Gastrocnemius medialis (tissue), 4 donors: Measurements from ENCODE around the gene RXFP2. TPM values are rescaled to one million over a fixed set of nuclear protein-coding genes. Genes with fewer than 3 reads are reported as not detected.

Experiments used
- ATAC-seq, 2 donors: fragments of 150-250 bp; one replicate each; pipeline ENCODE4 v1.9.1; 2016
- DNase-seq, 2 donors: peaks; one replicate each; pipeline ENCODE4 v3.0.0-alpha.2; 2019
- H3K27ac ChIP-seq, 4 donors: fragments of 200-600 bp; sonication (generic); 1 replicate in 1 of 4; 2 replicates in 3 of 4; pipeline ENCODE4 v1.5.1; 2016 to 2018; ENCODE audit warnings: mild to moderate bottlenecking in 2 of 4, moderate library complexity in 1 of 4
- H3K27me3 ChIP-seq, 3 donors: fragments of 200-600 bp; sonication (generic) in 2 of 3; 1 replicate in 1 of 3; 2 replicates in 2 of 3; pipeline versions ENCODE4 v1.5.1 to v1.6.0; 2016 to 2019; ENCODE audit warnings: mild to moderate bottlenecking in 1 of 3, moderate library complexity in 1 of 3
- H3K36me3 ChIP-seq, 2 donors: fragments of 200-600 bp; sonication (generic) in 1 of 2; one replicate each; pipeline ENCODE4 v1.5.1; 2017 to 2018
- H3K4me1 ChIP-seq, 2 donors: fragments of 200-600 bp; sonication (generic) in 1 of 2; one replicate each; pipeline ENCODE4 v1.5.1; 2016 to 2017; ENCODE audit warnings: mild to moderate bottlenecking in 2 of 2
- H3K4me3 ChIP-seq, 4 donors: fragments of 200-600 bp; sonication (generic) in 3 of 4; 1 replicate in 1 of 4; 2 replicates in 3 of 4; pipeline ENCODE4 v1.5.1; 2016 to 2019; ENCODE audit warnings: mild to moderate bottlenecking in 2 of 4
- H3K9me3 ChIP-seq, 3 donors: fragments of 200-600 bp; sonication (generic) in 2 of 3; 1 replicate in 1 of 3; 2 replicates in 2 of 3; pipeline ENCODE4 v1.5.1; 2016 to 2019
- POLR2A ChIP-seq, 2 donors: fragments of 450-650 bp; IDR thresholded peaks; one replicate each; pipeline ENCODE4 v1.6.1; 2017; ENCODE audit warnings: antibody characterized with exemption in 2 of 2, mild to moderate bottlenecking in 2 of 2, moderate library complexity in 2 of 2
- in situ Hi-C, 4 donors: fragments of 200-750 bp; cut with MboI; loops; one replicate each; pipeline versions ENCODE4 v1.15.0 to v1.8.0; 2017; ENCODE audit warnings: low sequenced_read_pairs in 4 of 4
- intact Hi-C: fragments of 100-400 bp; cut with DNase I; formaldehyde crosslinking; loops from one replicate; pipeline ENCODE4 v1.15.1; 2023; ENCODE audit warnings: low total_unique reads
- total RNA-seq, 4 donors: library from RNA; depleted of rRNA; stranded (reverse); fragments of >200 nt; gene quantifications; one replicate each; pipeline versions ENCODE4 v1.1.0 to v1.2.3, GENCODE V29; 2016
- TF ChIP-seq, protein P1 (sequence below), 5 experiments: fragments of 450-650 bp in 3 of 5; fragments of 200-600 bp in 2 of 5; sonication (generic) in 2 of 5; IDR thresholded peaks in 4 of 5; conservative IDR thresholded peaks in 1 of 5; 1 replicate in 4 of 5; 2 replicates in 1 of 5; pipeline ENCODE4 v1.5.1; 2016 to 2019; ENCODE audit warnings: antibody characterized with exemption in 5 of 5, mild to moderate bottlenecking in 3 of 5, moderate library complexity in 3 of 5

The RXFP2 gene
- total RNA-seq, 4 donors from 2014 or later = 0.27 to 0.42 TPM; not detected in 2

DNA sequence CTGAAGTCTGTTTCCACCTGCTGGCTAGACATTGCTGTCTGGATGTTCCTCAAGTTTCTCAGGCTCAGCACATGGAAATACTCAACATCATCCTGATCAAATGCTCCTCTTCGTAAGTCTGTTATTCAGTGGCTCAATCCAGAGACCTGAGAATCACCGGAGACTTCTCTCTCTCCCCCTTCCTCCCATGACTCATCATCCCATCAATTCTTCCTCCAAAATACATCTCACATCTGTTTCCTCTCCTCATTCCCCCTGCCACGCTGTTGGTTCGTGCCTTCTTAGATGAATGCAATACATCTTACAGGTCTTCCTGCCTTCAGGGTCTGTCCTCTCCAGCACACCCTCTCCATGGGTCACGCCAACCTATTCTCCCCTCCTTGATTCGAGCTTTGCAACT is 7.4 kb upstream of the RXFP2 start:
- no peaks in the 10 kb centered on the region for H3K36me3 ChIP-seq
- DNase-seq (no peak), ATAC-seq (no peak)
- H3K4me1 ChIP-seq = no peaks in the 10 kb centered on the region
- H3K27ac ChIP-seq = no peak overlapping the region
- H3K9me3 ChIP-seq = no peaks in the 10 kb centered on the region
- H3K27me3 ChIP-seq = no peaks in the 10 kb centered on the region
- in situ Hi-C loops = loop anchor here (10.0 to 25.0 kb wide), 4 partner anchors 187 to 495 kb away; no protein-coding TSS in a partner anchor
- no peak for TF ChIP-seq POLR2A (IDR thresholded peaks at IDR 0.05)
- TF ChIP-seq, protein P1, sequence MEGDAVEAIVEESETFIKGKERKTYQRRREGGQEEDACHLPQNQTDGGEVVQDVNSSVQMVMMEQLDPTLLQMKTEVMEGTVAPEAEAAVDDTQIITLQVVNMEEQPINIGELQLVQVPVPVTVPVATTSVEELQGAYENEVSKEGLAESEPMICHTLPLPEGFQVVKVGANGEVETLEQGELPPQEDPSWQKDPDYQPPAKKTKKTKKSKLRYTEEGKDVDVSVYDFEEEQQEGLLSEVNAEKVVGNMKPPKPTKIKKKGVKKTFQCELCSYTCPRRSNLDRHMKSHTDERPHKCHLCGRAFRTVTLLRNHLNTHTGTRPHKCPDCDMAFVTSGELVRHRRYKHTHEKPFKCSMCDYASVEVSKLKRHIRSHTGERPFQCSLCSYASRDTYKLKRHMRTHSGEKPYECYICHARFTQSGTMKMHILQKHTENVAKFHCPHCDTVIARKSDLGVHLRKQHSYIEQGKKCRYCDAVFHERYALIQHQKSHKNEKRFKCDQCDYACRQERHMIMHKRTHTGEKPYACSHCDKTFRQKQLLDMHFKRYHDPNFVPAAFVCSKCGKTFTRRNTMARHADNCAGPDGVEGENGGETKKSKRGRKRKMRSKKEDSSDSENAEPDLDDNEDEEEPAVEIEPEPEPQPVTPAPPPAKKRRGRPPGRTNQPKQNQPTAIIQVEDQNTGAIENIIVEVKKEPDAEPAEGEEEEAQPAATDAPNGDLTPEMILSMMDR (IDR thresholded peaks at IDR 0.05 in 4 of 5, conservative IDR thresholded peaks at IDR 0.05 in 1 of 5) = no peak
- intact Hi-C loops = no loop called here
- H3K4me3 ChIP-seq = no peak overlapping the region

DNA sequence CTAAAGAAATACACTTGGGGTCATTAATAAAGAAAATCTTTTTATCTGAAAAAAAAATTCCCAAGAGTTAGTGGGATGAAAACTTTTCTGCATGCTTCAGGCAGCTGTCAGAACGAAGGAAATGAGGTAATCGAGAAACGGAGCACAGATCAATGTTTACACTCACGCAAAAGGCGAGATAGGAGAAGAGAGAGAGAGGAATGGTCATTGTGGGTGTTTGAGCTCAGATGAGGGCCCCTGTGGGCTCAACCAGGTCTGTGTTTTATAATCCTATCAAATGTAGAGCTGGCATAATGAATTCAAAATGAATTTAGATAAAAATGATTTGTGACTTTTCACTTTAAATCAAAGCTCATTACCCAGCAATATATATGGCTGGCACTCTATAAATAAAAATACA is 6.3 kb upstream of the RXFP2 start:
- Histone ChIP-seq H3K27me3 (no peaks in the 10 kb centered on the region), H3K9me3 (no peaks in the 10 kb centered on the region), H3K4me1 (no peaks in the 10 kb centered on the region), H3K4me3 (peak overlapping the region in 2 of 4 donors; percentile 14 to 24), H3K27ac (no peak overlapping the region), H3K36me3 (no peaks in the 10 kb centered on the region)
- DNase-seq (no peak), ATAC-seq (no peak)
- in situ Hi-C loops (loop anchor here (10.0 to 25.0 kb wide), 4 partner anchors 188 to 496 kb away; no protein-coding TSS in a partner anchor), intact Hi-C loops (no loop called here)
- no peak for TF ChIP-seq POLR2A (IDR thresholded peaks at IDR 0.05)
- TF ChIP-seq, protein P1 (IDR thresholded peaks at IDR 0.05 in 4 of 5, conservative IDR thresholded peaks at IDR 0.05 in 1 of 5) = no peak

DNA sequence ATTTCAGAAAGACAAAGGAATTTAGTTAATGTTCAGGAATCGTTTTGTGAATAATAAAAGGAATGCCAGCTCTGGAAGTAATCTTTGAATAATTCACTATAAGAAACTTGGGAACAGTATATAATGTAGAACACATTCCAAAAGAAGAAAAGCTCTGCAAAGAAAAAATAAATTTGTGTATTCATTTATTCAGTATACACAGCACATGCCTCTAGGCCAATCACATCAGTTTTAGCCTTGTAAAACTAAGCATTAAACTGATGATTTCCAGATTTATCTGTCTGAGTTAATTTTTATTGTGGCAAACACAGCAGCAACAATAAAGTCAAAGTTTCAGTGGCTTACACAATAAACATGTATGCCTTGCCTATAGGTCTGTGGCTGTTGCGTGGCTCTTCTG is 5.7 kb upstream of the RXFP2 start:
- H3K27me3 ChIP-seq = no peaks in the 10 kb centered on the region
- H3K36me3 ChIP-seq = no peaks in the 10 kb centered on the region
- H3K9me3 ChIP-seq = no peaks in the 10 kb centered on the region
- ATAC-seq (no peak), DNase-seq (no peak)
- TF ChIP-seq, protein P1 (IDR thresholded peaks at IDR 0.05 in 4 of 5, conservative IDR thresholded peaks at IDR 0.05 in 1 of 5) = no peak
- TF ChIP-seq POLR2A (IDR thresholded peaks at IDR 0.05) = no peak
- no peaks in the 10 kb centered on the region for H3K4me1 ChIP-seq
- no peak overlapping the region for H3K4me3 ChIP-seq
- in situ Hi-C loops (loop anchor here (10.0 to 25.0 kb wide), 4 partner anchors 189 to 496 kb away; no protein-coding TSS in a partner anchor), intact Hi-C loops (no loop called here)
- no peak overlapping the region for H3K27ac ChIP-seq

DNA sequence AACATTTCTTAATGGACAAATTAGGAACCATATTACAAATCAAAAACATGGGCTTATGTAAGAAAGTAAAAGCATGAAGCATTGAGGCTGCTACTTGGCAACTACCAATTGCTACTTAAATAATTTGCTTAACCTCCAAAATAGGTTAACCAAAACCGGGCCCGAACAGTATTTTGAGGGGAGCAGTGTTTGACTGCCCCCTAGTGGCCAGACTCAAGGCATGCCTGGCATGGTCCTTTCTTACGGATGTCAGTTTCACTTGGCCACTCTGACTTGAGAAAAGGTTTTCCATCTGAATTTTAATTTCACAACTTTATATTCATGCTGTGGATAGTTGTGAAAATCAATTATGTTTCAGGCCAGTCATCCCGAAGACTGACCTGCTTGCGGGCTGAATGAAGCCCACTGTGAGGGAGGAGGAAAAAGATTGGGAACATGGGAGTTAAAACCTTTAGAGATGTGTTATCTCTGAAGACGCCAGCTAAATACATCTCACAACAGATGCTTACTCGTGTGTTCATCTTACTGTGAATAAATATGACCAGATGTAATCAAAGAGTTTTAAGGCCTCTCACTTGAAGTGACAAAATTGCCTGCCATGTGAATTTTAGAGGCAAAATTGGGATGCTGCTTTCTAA is 2.9 kb downstream of the RXFP2 start:
- TF ChIP-seq POLR2A (IDR thresholded peaks at IDR 0.05) = no peak
- TF ChIP-seq, protein P1 (IDR thresholded peaks at IDR 0.05 in 4 of 5, conservative IDR thresholded peaks at IDR 0.05 in 1 of 5) = peak; percentile 58 to 97 (median 80)
- ATAC-seq (peak in 1 of 2 donors; percentile 71), DNase-seq (peak; percentile 20 to 34)
- Histone ChIP-seq H3K4me1 (no peaks in the 10 kb centered on the region), H3K4me3 (no peak overlapping the region), H3K27ac (no peak overlapping the region), H3K27me3 (no peaks in the 10 kb centered on the region), H3K36me3 (no peaks in the 10 kb centered on the region), H3K9me3 (no peaks in the 10 kb centered on the region)
- in situ Hi-C loops (loop anchor here (10.0 to 25.0 kb wide), 3 partner anchors 305 to 507 kb away; no protein-coding TSS in a partner anchor), intact Hi-C loops (loop anchor here (5.0 kb wide), 1 partner anchor 310 kb away; no protein-coding TSS in a partner anchor)
